HL-60 (cell line): ENCODE results near the gene PLXNA2.

Source experiments
- DNase-seq, 2 experiments: peaks; one replicate each; pipeline ENCODE4 v3.0.0-alpha.2; 2010 to 2020; ENCODE audit warnings: low read depth in 1 of 2, low spot score in 1 of 2
- H3K27ac ChIP-seq: fragments of 250-450 bp; sonication (Bioruptor Pico); replicated peaks from 2 replicates; pipeline ENCODE4 v1.5.1; 2020; ENCODE audit warnings: mild to moderate bottlenecking, moderate library complexity
- H3K27me3 ChIP-seq: fragments of 250-450 bp; sonication (Bioruptor Pico); 2 replicates; pipeline ENCODE4 v1.5.1; 2021; ENCODE audit warnings: mild to moderate bottlenecking, moderate library complexity; ENCODE audit not compliant: insufficient read depth, poor library complexity, severe bottlenecking
- H3K4me3 ChIP-seq: replicated peaks from 2 replicates; pipeline ENCODE4 v1.5.1; 2011; ENCODE audit warnings: mild to moderate bottlenecking, control low read depth, low read length; ENCODE audit not compliant: insufficient read depth
- GABPA ChIP-seq: IDR thresholded peaks from 2 replicates; pipeline ENCODE4 v1.6.1; 2012; ENCODE audit warnings: low read depth
- POLR2AphosphoS5 ChIP-seq: IDR thresholded peaks from 2 replicates; pipeline ENCODE4 v1.6.1; 2012; ENCODE audit warnings: low read depth
- SPI1 ChIP-seq: IDR thresholded peaks from 2 replicates; pipeline ENCODE4 v1.6.1; 2012; ENCODE audit warnings: low read depth, mild to moderate bottlenecking, borderline replicate concordance
- TF ChIP-seq, protein P1 (sequence below): IDR thresholded peaks from 2 replicates; pipeline ENCODE4 v1.6.1; 2012; ENCODE audit warnings: low read depth; ENCODE audit not compliant: insufficient replicate concordance
- TF ChIP-seq, protein P2 (sequence below): IDR thresholded peaks from one replicate; pipeline ENCODE4 v1.5.1; 2011; ENCODE audit warnings: low read length, control low read depth, inconsistent platforms; ENCODE audit not compliant: insufficient read depth

Gene PLXNA2

DNA sequence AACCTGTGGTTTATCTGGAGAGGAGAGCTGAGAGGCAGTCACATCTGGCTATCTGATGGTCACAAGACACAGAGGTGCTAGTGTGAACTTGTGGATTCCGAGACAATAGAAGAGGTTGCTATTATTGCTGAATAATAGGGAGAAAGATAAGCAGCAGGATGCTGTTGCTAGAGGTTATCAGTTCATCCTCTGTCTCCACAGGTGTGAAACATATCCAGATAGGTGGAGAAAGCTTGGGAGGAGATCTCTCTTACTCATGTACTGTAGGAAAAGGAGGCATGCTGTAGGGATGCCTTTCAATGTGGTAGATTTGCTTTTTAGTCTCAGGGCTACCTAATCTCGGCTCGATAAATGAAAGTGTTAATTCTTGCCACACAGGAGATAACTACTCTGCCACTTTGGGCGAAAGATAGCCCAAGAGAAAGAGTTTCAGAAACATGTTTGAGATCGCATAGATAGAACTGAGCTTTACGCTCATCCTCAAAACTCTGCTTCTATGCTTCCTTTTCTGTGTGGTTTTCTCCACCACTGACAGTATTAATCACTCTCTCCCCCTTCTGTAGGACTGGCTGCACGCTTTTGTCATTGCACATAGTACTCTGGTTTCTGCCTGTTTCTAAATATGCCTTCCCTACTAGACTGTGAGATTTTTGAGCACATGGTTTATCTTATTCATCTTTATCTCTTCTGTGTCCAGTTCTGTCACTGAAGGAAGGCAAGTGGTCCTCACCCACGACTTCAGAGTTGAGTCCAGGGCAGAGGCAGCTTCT lies 36.7 kb upstream of the PLXNA2 start:
- Histone ChIP-seq H3K4me3 (no peak overlapping the region), H3K27ac (no peak overlapping the region), H3K27me3 (peaks cover 4% of the 10 kb centered on the region)
- TF ChIP-seq POLR2AphosphoS5 (no peak), SPI1 (no peak), GABPA (no peak)
- TF ChIP-seq, protein P1, sequence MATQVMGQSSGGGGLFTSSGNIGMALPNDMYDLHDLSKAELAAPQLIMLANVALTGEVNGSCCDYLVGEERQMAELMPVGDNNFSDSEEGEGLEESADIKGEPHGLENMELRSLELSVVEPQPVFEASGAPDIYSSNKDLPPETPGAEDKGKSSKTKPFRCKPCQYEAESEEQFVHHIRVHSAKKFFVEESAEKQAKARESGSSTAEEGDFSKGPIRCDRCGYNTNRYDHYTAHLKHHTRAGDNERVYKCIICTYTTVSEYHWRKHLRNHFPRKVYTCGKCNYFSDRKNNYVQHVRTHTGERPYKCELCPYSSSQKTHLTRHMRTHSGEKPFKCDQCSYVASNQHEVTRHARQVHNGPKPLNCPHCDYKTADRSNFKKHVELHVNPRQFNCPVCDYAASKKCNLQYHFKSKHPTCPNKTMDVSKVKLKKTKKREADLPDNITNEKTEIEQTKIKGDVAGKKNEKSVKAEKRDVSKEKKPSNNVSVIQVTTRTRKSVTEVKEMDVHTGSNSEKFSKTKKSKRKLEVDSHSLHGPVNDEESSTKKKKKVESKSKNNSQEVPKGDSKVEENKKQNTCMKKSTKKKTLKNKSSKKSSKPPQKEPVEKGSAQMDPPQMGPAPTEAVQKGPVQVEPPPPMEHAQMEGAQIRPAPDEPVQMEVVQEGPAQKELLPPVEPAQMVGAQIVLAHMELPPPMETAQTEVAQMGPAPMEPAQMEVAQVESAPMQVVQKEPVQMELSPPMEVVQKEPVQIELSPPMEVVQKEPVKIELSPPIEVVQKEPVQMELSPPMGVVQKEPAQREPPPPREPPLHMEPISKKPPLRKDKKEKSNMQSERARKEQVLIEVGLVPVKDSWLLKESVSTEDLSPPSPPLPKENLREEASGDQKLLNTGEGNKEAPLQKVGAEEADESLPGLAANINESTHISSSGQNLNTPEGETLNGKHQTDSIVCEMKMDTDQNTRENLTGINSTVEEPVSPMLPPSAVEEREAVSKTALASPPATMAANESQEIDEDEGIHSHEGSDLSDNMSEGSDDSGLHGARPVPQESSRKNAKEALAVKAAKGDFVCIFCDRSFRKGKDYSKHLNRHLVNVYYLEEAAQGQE, result no peak
- TF ChIP-seq, protein P2, sequence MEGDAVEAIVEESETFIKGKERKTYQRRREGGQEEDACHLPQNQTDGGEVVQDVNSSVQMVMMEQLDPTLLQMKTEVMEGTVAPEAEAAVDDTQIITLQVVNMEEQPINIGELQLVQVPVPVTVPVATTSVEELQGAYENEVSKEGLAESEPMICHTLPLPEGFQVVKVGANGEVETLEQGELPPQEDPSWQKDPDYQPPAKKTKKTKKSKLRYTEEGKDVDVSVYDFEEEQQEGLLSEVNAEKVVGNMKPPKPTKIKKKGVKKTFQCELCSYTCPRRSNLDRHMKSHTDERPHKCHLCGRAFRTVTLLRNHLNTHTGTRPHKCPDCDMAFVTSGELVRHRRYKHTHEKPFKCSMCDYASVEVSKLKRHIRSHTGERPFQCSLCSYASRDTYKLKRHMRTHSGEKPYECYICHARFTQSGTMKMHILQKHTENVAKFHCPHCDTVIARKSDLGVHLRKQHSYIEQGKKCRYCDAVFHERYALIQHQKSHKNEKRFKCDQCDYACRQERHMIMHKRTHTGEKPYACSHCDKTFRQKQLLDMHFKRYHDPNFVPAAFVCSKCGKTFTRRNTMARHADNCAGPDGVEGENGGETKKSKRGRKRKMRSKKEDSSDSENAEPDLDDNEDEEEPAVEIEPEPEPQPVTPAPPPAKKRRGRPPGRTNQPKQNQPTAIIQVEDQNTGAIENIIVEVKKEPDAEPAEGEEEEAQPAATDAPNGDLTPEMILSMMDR, result no peak
- no peak for DNase-seq

DNA sequence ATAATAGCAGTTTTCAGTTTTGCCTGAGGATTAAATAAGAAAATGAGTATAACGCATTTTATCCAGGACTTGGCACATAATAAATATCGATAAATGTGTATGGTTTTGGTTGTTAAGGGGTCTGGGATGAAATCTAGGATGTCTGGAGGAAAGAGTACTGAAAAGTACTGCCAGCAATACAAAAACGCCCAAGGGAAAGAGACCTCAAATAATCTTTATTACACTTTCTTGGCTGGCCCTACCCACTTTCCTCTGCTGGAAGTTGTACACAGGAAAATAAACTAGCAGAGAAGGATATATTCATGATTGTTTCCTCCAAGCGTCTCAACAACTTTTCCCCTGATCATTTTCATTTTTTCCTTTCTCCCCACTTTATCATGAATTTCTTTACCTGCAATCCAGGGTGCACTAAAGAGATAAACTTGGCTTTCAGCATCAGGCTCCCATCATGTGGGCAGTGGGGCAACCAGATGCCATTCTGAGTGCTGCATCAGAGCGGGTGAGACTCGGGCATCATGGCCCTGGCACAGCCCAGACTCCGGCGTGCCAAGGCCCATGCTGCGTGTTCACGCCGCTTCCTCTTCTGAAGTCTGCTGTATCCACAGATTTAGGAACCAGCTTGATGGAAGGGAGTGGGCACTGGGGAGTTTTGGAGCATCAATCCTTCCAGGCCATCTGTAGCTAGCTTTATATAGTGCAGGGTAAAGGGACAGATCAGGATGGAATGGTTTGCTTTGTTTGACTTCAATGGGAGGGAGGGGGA lies 35.8 kb upstream of the PLXNA2 start:
- H3K4me3 ChIP-seq, result no peak overlapping the region
- peaks cover 4% of the 10 kb centered on the region for H3K27me3 ChIP-seq
- no peak for TF ChIP-seq SPI1
- no peak for TF ChIP-seq GABPA
- TF ChIP-seq, protein P2, result no peak
- TF ChIP-seq, protein P1, result no peak
- no peak for TF ChIP-seq POLR2AphosphoS5
- no peak for DNase-seq
- no peak overlapping the region for H3K27ac ChIP-seq

DNA sequence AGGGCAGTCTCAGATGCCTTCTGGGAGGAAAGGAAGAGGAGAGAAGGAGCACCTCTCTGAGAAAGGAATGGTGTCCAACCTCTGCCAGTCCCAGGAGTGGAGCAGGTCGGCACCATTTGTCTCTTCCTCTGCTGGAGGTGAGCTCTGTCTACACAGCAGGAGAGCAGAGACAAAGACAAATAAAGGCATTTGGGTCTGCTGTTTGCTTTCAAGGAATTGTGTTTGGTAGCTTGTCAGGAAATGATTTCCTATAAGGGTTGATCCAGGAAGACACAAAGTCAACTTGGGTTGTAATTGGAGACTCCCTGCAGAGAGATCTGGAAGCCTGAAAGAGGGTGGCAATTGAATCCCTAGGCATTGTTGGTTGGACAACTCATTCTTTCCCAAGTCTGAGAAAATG lies 34.5 kb upstream of the PLXNA2 start:
- no peak for DNase-seq
- Histone ChIP-seq H3K4me3 (no peak overlapping the region), H3K27me3 (peaks cover 4% of the 10 kb centered on the region), H3K27ac (no peak overlapping the region)
- no peak for TF ChIP-seq GABPA
- TF ChIP-seq, protein P2, result no peak
- no peak for TF ChIP-seq SPI1
- no peak for TF ChIP-seq POLR2AphosphoS5
- TF ChIP-seq, protein P1, result no peak
